H9 (cell line): ENCODE measurements around the gene TENM3. TPM values are rescaled to one million over a fixed set of nuclear protein-coding genes. Genes with fewer than 3 reads are reported as not detected.

Experiments used
- DNase-seq: peaks from one replicate; pipeline ENCODE4 v3.0.0-alpha.2; 2017
- H2AFZ ChIP-seq: one replicate; pipeline ENCODE4 v1.6.1; 2013; ENCODE audit warnings: mild to moderate bottlenecking, low read length, control low read depth, moderate library complexity
- H2AK5ac ChIP-seq: 2 replicates; pipeline ENCODE4 v1.6.1; 2013; ENCODE audit warnings: low read length, control low read depth, mixed read lengths; ENCODE audit not compliant: insufficient read length
- H2BK120ac ChIP-seq: one replicate; pipeline ENCODE4 v1.6.1; 2013; ENCODE audit warnings: low read depth, mild to moderate bottlenecking, low read length, control low read depth, inconsistent platforms; ENCODE audit not compliant: poor library complexity, severe bottlenecking
- H2BK12ac ChIP-seq: 2 replicates; pipeline ENCODE4 v1.6.1; 2013; ENCODE audit warnings: low read length, control low read depth, mixed read lengths, low read depth; ENCODE audit not compliant: insufficient read length
- H2BK15ac ChIP-seq: 2 replicates; pipeline ENCODE4 v1.6.1; 2013; ENCODE audit warnings: low read depth, low read length, control low read depth
- H2BK20ac ChIP-seq: one replicate; pipeline ENCODE4 v1.6.1; 2013; ENCODE audit warnings: low read depth, mild to moderate bottlenecking, low read length, control low read depth, inconsistent platforms; ENCODE audit not compliant: poor library complexity, severe bottlenecking
- H2BK5ac ChIP-seq: 2 replicates; pipeline ENCODE4 v1.6.1; 2013; ENCODE audit warnings: low read length, control low read depth, mixed read lengths; ENCODE audit not compliant: insufficient read length
- H3K14ac ChIP-seq: 2 replicates; pipeline ENCODE4 v1.6.1; 2013; ENCODE audit warnings: low read length, control low read depth; ENCODE audit not compliant: insufficient read depth
- H3K18ac ChIP-seq: 2 replicates; pipeline ENCODE4 v1.6.1; 2013; ENCODE audit warnings: low read depth, mild to moderate bottlenecking, mixed read lengths, low read length, control low read depth; ENCODE audit not compliant: insufficient read length
- H3K23ac ChIP-seq: 2 replicates; pipeline ENCODE4 v1.6.1; 2013; ENCODE audit warnings: low read length, control low read depth, mixed read lengths, low read depth; ENCODE audit not compliant: insufficient read length
- H3K23me2 ChIP-seq: 2 replicates; pipeline ENCODE4 v1.6.1; 2013; ENCODE audit warnings: low read depth, mild to moderate bottlenecking, mixed read lengths, low read length, control low read depth; ENCODE audit not compliant: insufficient read length, poor library complexity, severe bottlenecking
- H3K27ac ChIP-seq: 2 replicates; pipeline ENCODE4 v1.5.1; 2013; ENCODE audit warnings: low read length, control low read depth, mixed read lengths, low read depth; ENCODE audit not compliant: insufficient read length
- H3K27me3 ChIP-seq: 2 replicates; pipeline ENCODE4 v1.6.1; 2013; ENCODE audit warnings: low read length, control low read depth, inconsistent platforms; ENCODE audit not compliant: insufficient read depth
- H3K4ac ChIP-seq: 2 replicates; pipeline ENCODE4 v1.6.1; 2013; ENCODE audit warnings: low read depth, mild to moderate bottlenecking, control low read depth, inconsistent platforms, low read length, moderate library complexity
- H3K4me1 ChIP-seq: 2 replicates; pipeline ENCODE4 v1.6.1; 2013; ENCODE audit warnings: low read length, control low read depth, inconsistent platforms; ENCODE audit not compliant: insufficient read depth
- H3K4me2 ChIP-seq: 2 replicates; pipeline ENCODE4 v1.6.1; 2013; ENCODE audit warnings: low read length, control low read depth, mixed read lengths; ENCODE audit not compliant: insufficient read length, insufficient read depth
- H3K56ac ChIP-seq: 2 replicates; pipeline ENCODE4 v1.6.1; 2013; ENCODE audit warnings: low read depth, mild to moderate bottlenecking, mixed read lengths, low read length, control low read depth; ENCODE audit not compliant: insufficient read length
- H3K79me1 ChIP-seq: 2 replicates; pipeline ENCODE4 v1.6.1; 2013; ENCODE audit warnings: low read depth, mild to moderate bottlenecking, moderate library complexity, low read length, control low read depth, inconsistent platforms; ENCODE audit not compliant: insufficient read depth, poor library complexity, severe bottlenecking
- H3K79me2 ChIP-seq: 2 replicates; pipeline ENCODE4 v1.6.1; 2013; ENCODE audit warnings: low read length, control low read depth, inconsistent platforms; ENCODE audit not compliant: insufficient read depth
- H3K9ac ChIP-seq: 2 replicates; pipeline ENCODE4 v1.6.1; 2013; ENCODE audit warnings: low read length, control low read depth, mixed read lengths; ENCODE audit not compliant: insufficient read length; ENCODE audit errors: extremely low read depth
- H3K9me3 ChIP-seq: one replicate; pipeline ENCODE4 v1.6.1; 2013; ENCODE audit warnings: low read depth, low read length, inconsistent platforms; ENCODE audit not compliant: control insufficient read depth
- H3T11ph ChIP-seq: one replicate; pipeline ENCODE4 v1.6.1; 2013; ENCODE audit warnings: mild to moderate bottlenecking, low read length, control low read depth, inconsistent platforms
- H4K20me1 ChIP-seq: one replicate; pipeline ENCODE4 v1.6.1; 2013; ENCODE audit not compliant: control insufficient read depth, insufficient read length, insufficient read depth
- H4K5ac ChIP-seq: 2 replicates; pipeline ENCODE4 v1.6.1; 2013; ENCODE audit warnings: low read depth, mild to moderate bottlenecking, mixed read lengths, low read length, control low read depth; ENCODE audit not compliant: insufficient read length
- H4K8ac ChIP-seq: replicated peaks from 2 replicates; pipeline ENCODE4 v1.6.1; 2013; ENCODE audit warnings: low read length, control low read depth, mixed read lengths, low read depth; ENCODE audit not compliant: insufficient read length
- H4K91ac ChIP-seq: 2 replicates; pipeline ENCODE4 v1.6.1; 2013; ENCODE audit warnings: low read depth, mild to moderate bottlenecking, moderate library complexity, mixed read lengths, low read length, control low read depth; ENCODE audit not compliant: insufficient read length
- H3K27ac Mint-ChIP-seq, 3 experiments: 2 replicates in 2 of 3; 3 replicates in 1 of 3; pipeline ENCODE4 v1.8.0; 2020 to 2021; ENCODE audit warnings: mixed read lengths in 3 of 3, mild to moderate bottlenecking in 1 of 3, moderate library complexity in 1 of 3
- H3K27me3 Mint-ChIP-seq: 2 replicates; pipeline ENCODE4 v1.8.0; 2021; ENCODE audit warnings: low read depth, mild to moderate bottlenecking, moderate library complexity, mixed read lengths
- H3K36me3 Mint-ChIP-seq, 3 experiments: 2 replicates in 2 of 3; 3 replicates in 1 of 3; pipeline ENCODE4 v1.8.0; 2020 to 2021; ENCODE audit warnings: low read depth in 3 of 3, mixed read lengths in 3 of 3; ENCODE audit not compliant: insufficient read depth in 1 of 3
- H3K4me1 Mint-ChIP-seq, 2 experiments: 2 replicates each; pipeline ENCODE4 v1.8.0; 2020; ENCODE audit warnings: mixed read lengths in 2 of 2
- H3K4me3 Mint-ChIP-seq, 2 experiments: 2 replicates in 1 of 2; 3 replicates in 1 of 2; pipeline ENCODE4 v1.8.0; 2020 to 2021; ENCODE audit warnings: mild to moderate bottlenecking in 2 of 2, mixed read lengths in 2 of 2, moderate library complexity in 1 of 2
- H3K9me3 Mint-ChIP-seq, 2 experiments: 2 replicates in 1 of 2; 3 replicates in 1 of 2; pipeline ENCODE4 v1.8.0; 2020; ENCODE audit warnings: mild to moderate bottlenecking in 2 of 2, mixed read lengths in 2 of 2, moderate library complexity in 1 of 2
- CTCF ChIP-seq: fragments of 200-600 bp; sonication (generic); conservative IDR thresholded peaks from 3 replicates; pipeline ENCODE4 v1.8.0; 2021; ENCODE audit warnings: antibody characterized with exemption, mild to moderate bottlenecking
- total RNA-seq: library from RNA; stranded (reverse); gene quantifications from 2 replicates; pipeline ENCODE4 v1.2.1, GENCODE V29; 2021

TENM3 gene
- total RNA-seq, 1 experiment from 2014 or later: 49.6 TPM

GRCh38 chr4:182648766-182649165 is 405.6 kb downstream of the TENM3 start:
- Histone ChIP-seq H2AK5ac (no peak overlapping the region), H3K4me1 (no peaks in the 10 kb centered on the region), H3K4ac (no peak overlapping the region), H4K20me1 (no peaks in the 10 kb centered on the region), H3K56ac (no peak overlapping the region), H2BK12ac (no peak overlapping the region), H3K14ac (no peak overlapping the region), H3K79me2 (no peaks in the 10 kb centered on the region), H2BK20ac (no peak overlapping the region), H3K23me2 (no peaks in the 10 kb centered on the region), H2BK5ac (no peak overlapping the region), H2BK15ac (no peak overlapping the region), H3K4me2 (no peak overlapping the region), H3K27ac (no peak overlapping the region), H2BK120ac (no peak overlapping the region), H3K9ac (no peak overlapping the region), H3K9me3 (no peaks in the 10 kb centered on the region), H3K27me3 (no peaks in the 10 kb centered on the region), H4K8ac (no peak overlapping the region), H3T11ph (no peak overlapping the region), H3K23ac (no peak overlapping the region), H3K18ac (no peak overlapping the region), H4K5ac (no peak overlapping the region), H2AFZ (no peak overlapping the region), H4K91ac (no peak overlapping the region), H3K79me1 (no peaks in the 10 kb centered on the region)
- H3K27me3 Mint-ChIP-seq: no peaks in the 10 kb centered on the region
- peaks cover 2 to 3% of the 10 kb centered on the region in 2 experiments; a peak in 3 of 4 replicates for H3K4me1 Mint-ChIP-seq
- no peak for DNase-seq
- peaks cover 4 to 7% of the 10 kb centered on the region in 2 experiments; a peak in 4 of 5 replicates for H3K9me3 Mint-ChIP-seq
- no peak overlapping the region for H3K4me3 Mint-ChIP-seq
- H3K27ac Mint-ChIP-seq: no peak overlapping the region
- H3K36me3 Mint-ChIP-seq: peaks cover 16 to 21% (median 17%) of the 10 kb centered on the region in 3 experiments
- TF ChIP-seq CTCF: no peak
